ENCODE data around the gene TSPOAP1.

Gene TSPOAP1, protein sequence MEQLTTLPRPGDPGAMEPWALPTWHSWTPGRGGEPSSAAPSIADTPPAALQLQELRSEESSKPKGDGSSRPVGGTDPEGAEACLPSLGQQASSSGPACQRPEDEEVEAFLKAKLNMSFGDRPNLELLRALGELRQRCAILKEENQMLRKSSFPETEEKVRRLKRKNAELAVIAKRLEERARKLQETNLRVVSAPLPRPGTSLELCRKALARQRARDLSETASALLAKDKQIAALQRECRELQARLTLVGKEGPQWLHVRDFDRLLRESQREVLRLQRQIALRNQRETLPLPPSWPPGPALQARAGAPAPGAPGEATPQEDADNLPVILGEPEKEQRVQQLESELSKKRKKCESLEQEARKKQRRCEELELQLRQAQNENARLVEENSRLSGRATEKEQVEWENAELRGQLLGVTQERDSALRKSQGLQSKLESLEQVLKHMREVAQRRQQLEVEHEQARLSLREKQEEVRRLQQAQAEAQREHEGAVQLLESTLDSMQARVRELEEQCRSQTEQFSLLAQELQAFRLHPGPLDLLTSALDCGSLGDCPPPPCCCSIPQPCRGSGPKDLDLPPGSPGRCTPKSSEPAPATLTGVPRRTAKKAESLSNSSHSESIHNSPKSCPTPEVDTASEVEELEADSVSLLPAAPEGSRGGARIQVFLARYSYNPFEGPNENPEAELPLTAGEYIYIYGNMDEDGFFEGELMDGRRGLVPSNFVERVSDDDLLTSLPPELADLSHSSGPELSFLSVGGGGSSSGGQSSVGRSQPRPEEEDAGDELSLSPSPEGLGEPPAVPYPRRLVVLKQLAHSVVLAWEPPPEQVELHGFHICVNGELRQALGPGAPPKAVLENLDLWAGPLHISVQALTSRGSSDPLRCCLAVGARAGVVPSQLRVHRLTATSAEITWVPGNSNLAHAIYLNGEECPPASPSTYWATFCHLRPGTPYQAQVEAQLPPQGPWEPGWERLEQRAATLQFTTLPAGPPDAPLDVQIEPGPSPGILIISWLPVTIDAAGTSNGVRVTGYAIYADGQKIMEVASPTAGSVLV (N-terminal part only)

DNA sequence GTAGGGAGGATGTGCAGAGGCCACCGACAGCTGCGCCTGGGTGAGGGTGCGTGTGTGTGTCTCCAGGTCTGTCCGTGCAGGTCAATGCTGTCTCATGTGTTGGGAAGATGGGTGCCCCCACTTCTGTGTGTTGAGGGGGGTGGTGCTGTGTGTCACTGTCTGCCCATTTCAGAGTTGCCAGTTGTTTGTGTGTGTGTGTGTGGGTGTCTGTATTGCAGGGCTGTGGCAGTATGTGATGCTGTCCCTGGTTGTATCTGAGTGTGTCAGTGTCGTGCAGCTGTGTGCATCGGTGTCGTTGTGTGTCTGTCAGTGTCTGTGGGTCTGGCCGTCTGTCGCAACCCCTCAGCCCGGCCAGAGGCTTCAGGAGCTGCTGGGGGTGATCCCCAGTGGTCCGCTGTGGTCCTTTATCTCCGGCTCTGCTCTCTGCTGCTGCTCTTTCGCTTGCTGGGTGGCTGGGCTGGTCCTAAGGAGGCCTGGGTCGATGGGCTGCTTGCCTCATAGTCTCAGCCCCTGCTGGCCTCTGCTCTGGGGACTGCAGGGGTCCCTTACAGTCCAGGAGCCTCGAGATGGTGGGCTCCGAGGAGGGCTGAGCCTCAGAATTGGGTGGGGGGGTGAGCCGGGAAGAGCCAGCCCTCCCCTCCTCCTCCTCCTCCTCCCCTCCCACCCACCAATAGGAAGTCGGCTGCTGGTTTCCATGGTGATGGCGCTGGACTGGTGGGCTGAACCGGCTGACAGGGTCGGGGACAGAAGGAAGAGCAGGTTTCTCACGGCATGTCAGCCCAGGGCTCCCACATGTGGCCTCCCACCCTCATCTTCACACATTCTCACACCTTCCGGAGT lies at the start of gene TSPOAP1:
TSPOAP1 (minus strand) TSS at position 601 of the 840 bp plus-strand sequence. CDS start 875 bp downstream, outside the sequence.
- H3K36me3 Mint-ChIP-seq (ENCODE audit: low read depth): peaks cover 51% of the 10 kb centered on the region
- peak; percentile 83 for DNase-seq (ENCODE audit: low spot score)
- peak within 1 kb of the TSS; percentile 99 for H3K4me3 Mint-ChIP-seq
- H3K27me3 Mint-ChIP-seq (ENCODE audit: low read depth): peaks cover 11% of the 10 kb centered on the region
- H3K4me1 Mint-ChIP-seq (ENCODE audit: low read depth): peaks cover 34% of the 10 kb centered on the region
- peak within 1 kb of the TSS; percentile 92 for H3K27ac Mint-ChIP-seq
- no peaks in the 10 kb centered on the region for H3K9me3 Mint-ChIP-seq

DNA sequence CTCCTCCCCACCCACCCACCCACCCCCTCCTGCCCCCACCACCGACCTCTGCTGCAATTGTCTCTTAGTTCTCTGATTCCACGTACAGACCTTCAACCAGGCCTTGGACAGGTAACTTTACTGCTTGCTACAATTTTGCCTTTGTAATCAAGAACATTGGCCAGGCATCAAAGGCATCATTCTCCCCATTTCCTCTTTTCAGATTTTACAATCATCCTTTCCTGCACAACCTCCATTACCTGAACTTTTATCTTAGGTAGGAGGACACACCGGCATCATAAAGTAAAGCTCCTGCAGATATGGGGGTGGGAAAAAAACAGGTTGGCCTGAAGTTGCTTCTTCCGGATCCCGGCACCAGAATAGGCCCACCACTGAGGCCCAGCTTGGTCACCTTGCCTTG lies 49.1 kb upstream of the TSPOAP1 start:
- no peak for DNase-seq (ENCODE audit: low spot score)
- H3K4me3 Mint-ChIP-seq: no peak overlapping the region
- no peak overlapping the region for H3K27ac Mint-ChIP-seq
- peaks cover 12% of the 10 kb centered on the region for H3K36me3 Mint-ChIP-seq (ENCODE audit: low read depth)
- peaks cover 57% of the 10 kb centered on the region for H3K4me1 Mint-ChIP-seq (ENCODE audit: low read depth)
- no peaks in the 10 kb centered on the region for H3K9me3 Mint-ChIP-seq
- H3K27me3 Mint-ChIP-seq (ENCODE audit: low read depth): no peaks in the 10 kb centered on the region

DNA sequence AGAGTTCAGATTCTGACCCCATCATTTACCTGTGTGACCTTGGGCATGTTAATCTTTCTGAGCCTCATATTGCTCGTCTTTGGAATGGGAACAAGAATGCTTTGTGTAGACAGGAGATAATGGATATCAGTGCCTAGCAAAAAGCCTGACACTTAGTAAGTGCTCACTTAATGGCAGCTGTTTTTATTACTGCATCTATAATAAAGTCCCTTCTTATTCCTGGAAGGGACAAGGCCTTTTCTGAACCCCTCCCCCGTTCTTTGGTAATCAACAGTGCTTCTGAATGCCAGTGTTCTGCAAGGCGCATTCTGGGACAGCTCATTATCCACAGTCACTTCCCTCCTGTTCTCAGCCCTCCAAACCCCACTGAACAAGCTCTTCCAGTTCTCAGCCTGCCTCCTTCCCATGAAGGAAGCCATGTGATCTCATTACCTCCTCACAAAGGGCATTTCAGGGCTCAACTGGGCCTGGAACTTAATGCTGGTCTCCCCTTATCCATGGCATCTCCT lies 48.6 kb upstream of the TSPOAP1 start:
- H3K4me1 Mint-ChIP-seq (ENCODE audit: low read depth): peaks cover 56% of the 10 kb centered on the region
- DNase-seq (ENCODE audit: low spot score): no peak
- H3K36me3 Mint-ChIP-seq (ENCODE audit: low read depth): peaks cover 11% of the 10 kb centered on the region
- no peak overlapping the region for H3K27ac Mint-ChIP-seq
- no peaks in the 10 kb centered on the region for H3K9me3 Mint-ChIP-seq
- no peak overlapping the region for H3K4me3 Mint-ChIP-seq
- H3K27me3 Mint-ChIP-seq (ENCODE audit: low read depth): no peaks in the 10 kb centered on the region

DNA sequence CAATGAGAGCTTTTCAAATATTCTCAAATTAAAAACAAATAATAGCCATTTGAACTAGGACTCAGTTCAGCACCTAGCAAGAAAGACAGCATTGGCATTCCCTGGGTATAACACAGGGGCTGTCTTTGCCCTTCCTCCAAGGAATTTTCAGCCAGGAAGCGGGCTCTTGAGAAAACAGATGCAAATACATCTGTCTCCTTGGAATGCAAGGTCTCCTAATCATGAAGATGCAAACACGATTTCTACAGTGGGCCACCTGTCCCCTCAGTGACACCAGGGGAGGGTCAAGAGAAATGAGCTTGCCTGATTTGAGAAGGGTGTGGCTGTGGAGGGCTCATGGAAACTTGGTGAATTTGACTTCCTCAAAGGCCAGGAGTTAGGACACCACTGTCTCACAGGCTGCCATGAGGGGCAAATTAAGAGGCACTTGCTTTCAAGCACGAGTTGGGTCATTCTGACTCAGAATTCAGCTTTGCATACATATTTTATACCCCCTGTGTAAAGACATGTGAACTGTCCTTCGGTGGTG lies 47.9 kb upstream of the TSPOAP1 start:
- Mint-ChIP-seq H3K27ac (no peak overlapping the region), H3K36me3 (ENCODE audit: low read depth) (peaks cover 7% of the 10 kb centered on the region), H3K4me3 (no peak overlapping the region), H3K4me1 (ENCODE audit: low read depth) (peaks cover 54% of the 10 kb centered on the region), H3K27me3 (ENCODE audit: low read depth) (no peaks in the 10 kb centered on the region), H3K9me3 (no peaks in the 10 kb centered on the region)
- no peak for DNase-seq (ENCODE audit: low spot score)

DNA sequence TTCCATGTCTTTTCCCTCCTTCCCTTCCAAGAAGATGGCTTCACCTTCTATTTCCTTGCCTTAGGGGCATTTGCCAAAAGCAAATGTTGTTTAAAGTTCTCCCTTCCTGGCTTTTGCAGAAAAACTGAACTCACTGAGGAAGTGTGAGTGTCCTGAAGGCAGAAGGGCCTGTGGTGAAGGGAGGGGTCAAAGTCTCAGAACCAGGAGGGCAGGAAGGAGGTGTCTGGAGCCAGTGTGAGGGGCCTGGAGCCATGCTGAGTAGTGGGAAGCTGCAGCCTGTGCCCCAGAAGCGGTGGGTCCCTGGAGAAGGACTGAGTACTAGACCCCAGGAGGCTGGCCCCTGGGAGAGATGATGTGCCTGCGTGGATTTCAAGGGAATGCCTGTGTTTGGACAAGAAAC lies 47.2 kb upstream of the TSPOAP1 start:
- Mint-ChIP-seq H3K36me3 (ENCODE audit: low read depth) (peaks cover 4% of the 10 kb centered on the region), H3K27me3 (ENCODE audit: low read depth) (no peaks in the 10 kb centered on the region), H3K9me3 (no peaks in the 10 kb centered on the region), H3K27ac (no peak overlapping the region), H3K4me1 (ENCODE audit: low read depth) (peaks cover 52% of the 10 kb centered on the region), H3K4me3 (no peak overlapping the region)
- DNase-seq (ENCODE audit: low spot score): no peak

DNA sequence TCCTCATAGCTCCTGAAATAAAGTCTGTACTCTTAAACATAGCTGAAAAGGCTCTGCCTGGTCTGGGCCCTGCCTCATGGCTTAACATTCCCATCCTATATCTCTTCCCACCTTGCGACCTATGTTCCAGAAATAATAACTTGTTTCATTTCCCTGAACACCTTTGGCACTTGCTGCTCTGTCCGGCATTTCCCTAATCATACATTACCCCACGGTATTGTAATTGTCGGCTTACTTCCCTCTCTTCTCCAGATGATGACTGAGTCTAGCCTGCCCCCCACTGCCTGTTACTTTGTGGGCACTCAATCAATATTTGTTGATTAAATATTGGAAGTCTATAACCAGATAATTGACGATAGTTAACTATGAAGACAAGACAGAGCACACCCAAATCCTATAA lies 46.7 kb upstream of the TSPOAP1 start:
- peaks cover 51% of the 10 kb centered on the region for H3K4me1 Mint-ChIP-seq (ENCODE audit: low read depth)
- H3K9me3 Mint-ChIP-seq: no peaks in the 10 kb centered on the region
- H3K27ac Mint-ChIP-seq: no peak overlapping the region
- no peak overlapping the region for H3K4me3 Mint-ChIP-seq
- DNase-seq (ENCODE audit: low spot score): no peak
- peaks cover 4% of the 10 kb centered on the region for H3K36me3 Mint-ChIP-seq (ENCODE audit: low read depth)
- no peaks in the 10 kb centered on the region for H3K27me3 Mint-ChIP-seq (ENCODE audit: low read depth)

DNA sequence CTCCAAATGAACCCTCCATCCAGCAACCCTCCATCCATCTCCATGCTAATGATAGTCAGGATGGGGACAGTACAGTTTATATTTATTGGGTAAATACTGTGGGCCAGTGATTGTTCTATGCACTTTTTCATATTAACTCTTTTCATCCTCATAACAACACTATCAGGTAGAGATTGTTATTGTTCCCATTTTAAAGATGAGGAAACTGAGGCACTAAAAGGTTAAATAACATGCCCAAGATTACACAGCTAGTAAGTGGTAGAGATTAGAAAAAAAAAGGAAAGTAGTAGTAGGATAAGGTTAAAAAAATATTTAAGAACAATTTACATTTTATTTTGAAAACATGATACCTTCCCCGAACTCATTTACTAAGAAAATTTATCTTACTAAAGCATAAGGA lies 45.3 kb upstream of the TSPOAP1 start:
- no peaks in the 10 kb centered on the region for H3K27me3 Mint-ChIP-seq (ENCODE audit: low read depth)
- H3K36me3 Mint-ChIP-seq (ENCODE audit: low read depth): peaks cover 8% of the 10 kb centered on the region
- no peak overlapping the region for H3K4me3 Mint-ChIP-seq
- H3K9me3 Mint-ChIP-seq: no peaks in the 10 kb centered on the region
- DNase-seq (ENCODE audit: low spot score): no peak
- H3K27ac Mint-ChIP-seq: no peak overlapping the region
- peaks cover 40% of the 10 kb centered on the region for H3K4me1 Mint-ChIP-seq (ENCODE audit: low read depth)

DNA sequence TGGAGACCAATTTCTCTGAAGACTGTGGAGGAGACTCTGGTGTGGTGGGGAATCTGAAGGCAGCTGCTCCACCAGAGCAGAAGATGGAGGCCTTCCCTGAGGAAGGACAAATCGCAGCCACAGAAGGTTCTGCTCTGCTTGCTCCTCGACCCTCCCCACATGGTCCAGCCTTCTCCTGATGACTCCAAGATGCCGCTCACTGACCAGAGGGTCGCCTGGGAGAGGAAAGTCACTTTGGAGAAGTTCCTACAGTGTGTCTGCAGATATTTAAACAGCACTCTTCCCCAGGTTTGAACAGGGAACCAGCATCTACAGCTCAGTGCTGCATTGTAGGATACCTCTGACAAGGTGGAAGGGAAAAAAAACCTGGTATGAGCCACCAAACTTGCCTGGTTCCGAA lies 44.4 kb upstream of the TSPOAP1 start:
- no peak for DNase-seq (ENCODE audit: low spot score)
- H3K27me3 Mint-ChIP-seq (ENCODE audit: low read depth): no peaks in the 10 kb centered on the region

DNA sequence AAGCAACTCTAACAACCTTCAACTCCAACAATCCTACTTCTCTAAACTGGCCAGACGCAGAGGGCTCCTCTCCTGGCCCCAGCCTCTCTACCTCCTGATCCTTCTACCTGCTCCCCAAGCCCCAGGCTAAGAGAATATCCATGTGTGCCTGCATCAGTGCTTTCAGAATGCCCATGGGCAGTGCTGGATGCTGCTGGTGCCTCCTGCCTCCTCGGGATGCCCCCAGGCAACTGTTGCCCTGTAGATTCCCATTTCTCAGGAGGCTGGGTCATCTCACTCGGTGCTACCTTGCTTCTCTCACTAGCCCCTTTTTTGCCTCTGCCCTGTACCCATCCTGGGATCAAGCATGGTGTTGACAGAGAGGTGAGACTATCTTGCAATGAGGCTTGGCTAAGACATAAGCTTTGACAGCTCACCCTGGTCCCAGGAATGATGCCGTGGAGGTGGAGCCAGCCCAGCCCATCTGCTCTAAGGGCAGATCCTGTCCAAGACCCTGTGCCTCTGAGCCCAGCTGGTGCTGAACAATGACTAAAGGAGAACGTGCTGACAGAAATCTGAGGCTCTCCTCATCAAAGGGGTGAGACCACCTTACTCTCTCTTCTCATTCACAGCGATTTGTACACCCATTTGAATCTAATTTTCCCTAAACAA lies 42.8 kb upstream of the TSPOAP1 start:
- Mint-ChIP-seq H3K27me3 (ENCODE audit: low read depth) (no peaks in the 10 kb centered on the region), H3K4me1 (ENCODE audit: low read depth) (peaks cover 26% of the 10 kb centered on the region), H3K36me3 (ENCODE audit: low read depth) (peaks cover 8% of the 10 kb centered on the region), H3K27ac (peak overlapping the region; percentile 7), H3K4me3 (no peak overlapping the region), H3K9me3 (no peaks in the 10 kb centered on the region)
- no peak for DNase-seq (ENCODE audit: low spot score)

More for the DNA sequence above, 44.4 kb upstream of the TSPOAP1 start:
- H3K4me3 Mint-ChIP-seq: no peak overlapping the region
- no peaks in the 10 kb centered on the region for H3K9me3 Mint-ChIP-seq
- H3K27ac Mint-ChIP-seq: no peak overlapping the region
- H3K36me3 Mint-ChIP-seq (ENCODE audit: low read depth): peaks cover 8% of the 10 kb centered on the region
- H3K4me1 Mint-ChIP-seq (ENCODE audit: low read depth): peaks cover 35% of the 10 kb centered on the region

DNA sequence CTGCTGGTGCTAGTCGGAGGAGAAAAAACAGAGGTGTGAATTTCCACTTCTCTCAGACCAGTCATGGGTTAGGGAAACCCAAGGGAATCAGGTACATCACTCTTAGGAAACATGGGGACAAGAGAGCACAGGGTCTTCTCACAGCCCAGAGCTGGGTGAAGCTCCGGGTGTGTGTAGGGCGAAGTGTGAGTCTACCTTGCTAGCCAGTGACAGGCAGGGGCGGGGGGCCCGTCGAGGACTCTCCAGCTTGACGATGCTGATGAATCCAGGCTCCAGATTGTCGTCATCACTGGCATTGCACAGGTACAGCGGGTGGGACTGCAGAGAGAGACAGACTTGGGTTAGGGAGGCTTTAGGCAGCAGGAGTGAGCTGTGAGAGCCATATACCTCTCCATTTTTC lies 42.1 kb upstream of the TSPOAP1 start:
- no peak overlapping the region for H3K4me3 Mint-ChIP-seq
- H3K36me3 Mint-ChIP-seq (ENCODE audit: low read depth): peaks cover 8% of the 10 kb centered on the region
- peaks cover 26% of the 10 kb centered on the region for H3K4me1 Mint-ChIP-seq (ENCODE audit: low read depth)
- H3K9me3 Mint-ChIP-seq: no peaks in the 10 kb centered on the region
- no peaks in the 10 kb centered on the region for H3K27me3 Mint-ChIP-seq (ENCODE audit: low read depth)
- H3K27ac Mint-ChIP-seq: no peak overlapping the region
- DNase-seq (ENCODE audit: low spot score): no peak

DNA sequence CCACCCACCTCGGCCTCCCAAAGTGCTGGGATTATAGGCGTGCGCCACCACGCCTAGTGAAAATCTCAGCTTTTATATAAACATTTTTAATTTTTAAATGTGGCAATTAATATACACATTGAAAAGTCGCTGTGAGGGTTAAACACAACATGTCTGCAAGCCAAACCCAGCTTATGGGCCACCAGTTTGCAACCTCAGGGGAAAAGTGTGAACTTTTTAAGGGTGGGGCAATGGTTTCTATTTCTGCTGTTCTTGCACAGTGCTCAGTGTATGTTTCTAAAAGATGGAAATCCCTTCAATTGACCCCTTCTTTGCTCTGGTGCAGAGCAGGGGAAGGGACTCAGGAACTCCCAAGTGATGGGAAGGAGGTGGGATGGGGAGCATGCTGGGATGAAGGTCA lies 41.7 kb upstream of the TSPOAP1 start:
- H3K27me3 Mint-ChIP-seq (ENCODE audit: low read depth): no peaks in the 10 kb centered on the region
- H3K9me3 Mint-ChIP-seq: no peaks in the 10 kb centered on the region
- H3K36me3 Mint-ChIP-seq (ENCODE audit: low read depth): peaks cover 8% of the 10 kb centered on the region
- H3K4me3 Mint-ChIP-seq: no peak overlapping the region
- no peak for DNase-seq (ENCODE audit: low spot score)
- no peak overlapping the region for H3K27ac Mint-ChIP-seq
- H3K4me1 Mint-ChIP-seq (ENCODE audit: low read depth): peaks cover 23% of the 10 kb centered on the region

DNA sequence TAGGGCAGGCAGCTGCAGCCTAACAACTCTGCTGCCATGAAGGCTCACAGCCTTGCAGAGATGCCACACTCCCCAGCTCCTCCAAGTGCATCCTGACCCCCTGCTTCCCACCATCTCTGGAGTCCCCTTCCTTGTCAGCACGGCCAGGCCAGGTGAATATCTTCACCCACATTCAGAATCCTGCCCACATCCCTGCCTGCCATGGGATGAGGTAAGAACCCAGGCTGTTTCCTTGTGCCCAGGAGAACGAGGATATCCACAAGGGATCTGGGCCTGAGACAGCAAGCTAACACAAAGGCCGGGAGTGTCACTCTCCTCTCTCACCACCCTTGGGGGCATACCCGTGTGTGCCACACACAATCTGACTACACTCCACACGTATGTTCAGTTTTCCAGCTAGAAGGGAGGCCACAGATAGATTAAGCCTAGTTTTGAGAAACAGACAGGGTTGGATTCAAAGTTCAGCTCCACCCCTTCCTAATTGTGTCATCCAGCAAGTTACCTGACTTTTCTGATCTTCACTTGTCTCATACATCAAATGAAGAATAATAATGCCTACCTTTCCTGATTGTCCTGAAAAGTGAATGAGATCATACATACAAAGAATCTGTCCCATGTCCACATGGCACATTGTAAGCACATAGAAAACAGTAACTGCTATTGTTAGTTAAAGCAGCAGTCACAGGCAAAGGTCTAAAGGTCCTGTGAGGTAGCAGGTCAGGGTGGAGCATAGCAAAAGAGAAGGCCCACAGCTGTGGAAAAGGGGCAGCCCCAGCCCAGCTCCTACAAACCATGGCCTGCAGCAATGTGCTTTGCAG lies 40.8 kb upstream of the TSPOAP1 start:
- no peak overlapping the region for H3K4me3 Mint-ChIP-seq
- no peak for DNase-seq (ENCODE audit: low spot score)
- H3K9me3 Mint-ChIP-seq: no peaks in the 10 kb centered on the region
- H3K4me1 Mint-ChIP-seq (ENCODE audit: low read depth): peaks cover 23% of the 10 kb centered on the region
- H3K27me3 Mint-ChIP-seq (ENCODE audit: low read depth): no peaks in the 10 kb centered on the region
- H3K27ac Mint-ChIP-seq: peak overlapping the region; percentile 12
- peaks cover 8% of the 10 kb centered on the region for H3K36me3 Mint-ChIP-seq (ENCODE audit: low read depth)

All from T-helper 2 cell treated with Interferon-gamma antibody and Interleukin-4, amounts not matched to agents 5 μg/mL and 100 μg/mL, for 36 hours (primary cell).